ENCODE measurements around the gene HNF4A. TPM values are rescaled to one million over a fixed set of nuclear protein-coding genes. Genes with fewer than 3 reads are reported as not detected.
A peak's percentile ranks its signal among the peaks of the same experiment; 100 is the strongest.

Gene HNF4A
- total and polyA plus RNA-seq, 2 of the 13 experiments (the other 11 are each of a cell fraction or from before 2014, with no cell fraction given) = 80.9 to 169 TPM

- TF ChIP-seq DZIP1 (CRISPR knock-in tag; IDR thresholded peaks at IDR 0.05) = 0 out of 2 replicates have a peak, but pooled peaks have one; percentile 15
- peak; percentile 85 for TF ChIP-seq ZFP90 (CRISPR knock-in tag; IDR thresholded peaks at IDR 0.05; ENCODE audit: borderline replicate concordance)
- TF ChIP-seq CSRNP1 (CRISPR knock-in tag; IDR thresholded peaks at IDR 0.05) = peak; percentile 85; the same call in 1 of the 2 replicates
- peak; percentile 52; the same call in 1 of the 2 replicates for TF ChIP-seq ZC3H4 (CRISPR knock-in tag; IDR thresholded peaks at IDR 0.05; ENCODE audit: borderline replicate concordance)
- TF ChIP-seq ZSCAN22 (CRISPR knock-in tag; IDR thresholded peaks at IDR 0.05) = peak; percentile 76; the same call in 1 of the 2 replicates
- peak; percentile 85 for TF ChIP-seq ZNF556 (CRISPR knock-in tag; IDR thresholded peaks at IDR 0.05; ENCODE audit: borderline replicate concordance)
- peak; percentile 79; the same call in 1 of the 2 replicates for TF ChIP-seq ZNF264 (CRISPR knock-in tag; IDR thresholded peaks at IDR 0.05)
- peak; percentile 81 for TF ChIP-seq ZNF280B (CRISPR knock-in tag; IDR thresholded peaks at IDR 0.05; ENCODE audit: borderline replicate concordance)
- TF ChIP-seq ZNF777 (CRISPR knock-in tag; IDR thresholded peaks at IDR 0.05) = peak; percentile 36; the same call in 1 of the 2 replicates
- no peak for TF ChIP-seq KIAA2018 (CRISPR knock-in tag; IDR thresholded peaks at IDR 0.05; ENCODE audit: borderline replicate concordance)
- peak; percentile 39 for TF ChIP-seq ZNF274 (CRISPR knock-in tag; IDR thresholded peaks at IDR 0.05)
- no peak for TF ChIP-seq JARID2 (CRISPR knock-in tag; IDR thresholded peaks at IDR 0.05; ENCODE audit: insufficient replicate concordance)
- no peak for TF ChIP-seq SKI (IDR thresholded peaks at IDR 0.05; ENCODE audit: partially characterized antibody)
Measured at GRCh38 chr20:44402391-44403193, 47.1 kb downstream of the HNF4A start (continued).
